HG03159 (cell line): Measurements from ENCODE around the gene EFHC2.

Experiments used
- ATAC-seq: cut with Tn5 transposase; IDR thresholded peaks from one replicate; pipeline ENCODE4 v1.9.1; 2021; ENCODE audit warnings: mild to moderate bottlenecking, moderate library complexity; ENCODE audit not compliant: unreplicated experiment

EFHC2 gene

DNA sequence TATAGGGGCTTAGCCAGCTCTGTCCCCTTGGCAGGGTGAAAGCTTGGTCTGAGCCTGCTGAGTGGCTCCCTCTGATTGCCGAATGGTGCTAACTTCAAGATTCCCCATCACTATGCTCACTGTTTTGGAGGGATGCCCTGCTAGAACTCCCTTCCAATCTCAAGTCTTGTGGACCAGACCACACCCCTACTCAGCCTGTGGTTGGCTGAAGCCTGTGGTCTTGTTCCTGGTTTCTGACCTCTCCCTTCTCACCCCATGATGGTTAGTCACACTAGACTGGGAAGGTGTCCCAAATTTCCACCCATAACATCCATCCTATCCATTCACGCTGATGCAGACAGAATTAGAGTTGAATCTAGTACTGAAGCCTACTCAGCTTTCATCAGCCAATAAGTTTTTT is 185.6 kb downstream of the EFHC2 start:
- ATAC-seq: no peak

- no peak for ATAC-seq
Measured at GRCh38 chrX:44157283-44157682, 186.2 kb downstream of the EFHC2 start.

- no peak for ATAC-seq
Measured at GRCh38 chrX:44156726-44157125, 186.7 kb downstream of the EFHC2 start.

- ATAC-seq: no peak
Measured at GRCh38 chrX:44155126-44155525, 188.3 kb downstream of the EFHC2 start.

DNA sequence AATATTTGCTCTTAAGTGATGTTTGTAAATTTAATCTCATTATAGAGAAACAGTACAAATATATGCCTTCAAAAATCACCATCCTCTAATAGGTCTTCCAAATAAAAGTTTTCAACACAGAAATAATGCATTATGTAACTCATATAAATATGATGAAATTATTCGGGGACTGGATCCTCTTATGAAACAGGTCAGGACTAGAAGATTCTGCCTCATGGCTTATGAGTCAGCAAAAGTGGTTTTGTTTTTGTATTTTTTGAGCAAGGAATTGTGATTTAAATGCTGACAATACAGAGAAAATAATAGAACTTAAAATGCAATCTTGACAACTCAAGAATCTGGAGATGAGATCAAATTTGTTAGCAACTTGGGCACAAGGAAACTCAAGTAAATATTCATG is 190.6 kb downstream of the EFHC2 start:
- ATAC-seq: no peak

DNA sequence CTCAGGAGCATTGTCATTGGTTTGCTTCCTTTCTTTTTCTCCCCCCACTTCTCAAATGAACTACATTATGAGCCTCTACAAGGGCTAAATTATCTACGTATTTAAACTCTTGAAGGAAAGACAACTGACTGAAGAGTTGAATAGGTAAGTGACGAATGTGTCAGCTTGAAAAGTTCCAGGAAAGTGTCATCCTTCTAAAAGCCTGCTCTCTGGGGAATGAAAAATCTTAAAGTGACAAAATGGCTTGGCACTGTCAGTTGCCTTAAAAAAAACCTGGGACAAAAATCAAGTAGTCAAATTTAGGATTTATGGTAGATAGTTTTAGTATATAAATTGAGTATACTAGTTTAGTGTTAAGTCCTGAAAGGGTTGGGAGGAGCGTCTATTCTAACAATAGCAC is 196.3 kb downstream of the EFHC2 start:
- ATAC-seq: no peak

DNA sequence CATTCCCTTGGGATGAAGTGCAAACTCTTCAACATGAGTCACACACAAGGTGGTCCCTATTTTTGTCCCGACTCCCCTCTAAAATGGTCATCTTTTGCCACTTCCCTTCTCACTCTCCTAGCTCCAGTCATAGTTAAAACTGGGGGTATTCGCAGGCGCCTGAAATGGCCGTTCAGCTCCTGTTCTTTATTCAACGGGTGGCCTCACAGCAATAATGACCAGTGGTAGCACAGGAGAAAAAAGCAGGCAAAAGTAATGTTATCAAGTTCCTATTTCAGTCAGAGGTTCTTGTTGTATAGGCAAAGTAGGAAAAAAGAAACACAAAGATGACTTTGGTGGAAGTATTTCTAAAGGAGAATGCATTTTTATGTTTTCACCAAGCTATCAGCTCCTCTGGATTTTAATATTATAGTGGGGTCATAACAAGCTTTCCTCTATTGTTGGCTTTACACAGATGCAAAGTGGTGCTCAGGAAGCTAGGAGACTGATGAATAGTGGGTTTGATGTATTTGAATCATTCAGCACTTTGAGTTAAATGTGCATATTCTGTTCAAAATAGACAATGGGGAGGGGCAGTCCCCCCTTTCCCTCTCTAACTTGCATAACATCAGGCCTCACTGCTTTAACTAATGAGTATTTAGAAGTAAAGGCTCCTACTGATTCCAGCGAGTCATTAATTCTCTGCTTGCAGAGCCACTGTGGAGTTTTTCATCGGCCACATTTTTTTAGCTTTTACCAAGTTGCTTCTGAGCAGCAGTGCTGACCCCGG is 199.1 kb downstream of the EFHC2 start:
- ATAC-seq: no peak

DNA sequence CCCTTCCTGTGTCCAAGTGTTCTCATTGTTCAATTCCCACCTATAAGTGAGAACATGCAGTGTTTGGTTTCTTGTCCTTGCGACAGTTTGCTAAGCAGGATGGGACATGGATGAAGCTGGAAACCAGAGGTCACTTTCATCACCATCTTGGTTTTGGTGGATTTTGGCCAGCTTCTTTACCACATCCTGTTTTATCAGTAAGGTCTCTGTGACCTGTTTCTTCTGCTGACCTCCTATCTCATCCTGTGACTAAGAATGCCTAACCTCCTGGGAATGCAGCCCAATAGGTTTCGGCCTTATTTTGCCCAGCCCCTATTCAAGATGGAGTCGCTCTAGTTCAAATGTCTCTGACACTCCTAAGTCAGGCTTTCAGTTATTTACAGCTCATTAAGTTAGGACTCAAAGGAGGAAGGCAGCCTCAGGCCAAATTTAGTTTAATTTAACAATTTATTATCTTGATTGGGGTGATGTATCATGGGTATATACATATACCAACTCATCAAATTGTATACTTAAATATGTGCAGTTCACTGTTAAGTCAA is 200.3 kb downstream of the EFHC2 start:
- ATAC-seq: no peak

- no peak for ATAC-seq
Measured at GRCh38 chrX:44130189-44130588, 213.3 kb downstream of the EFHC2 start.

DNA sequence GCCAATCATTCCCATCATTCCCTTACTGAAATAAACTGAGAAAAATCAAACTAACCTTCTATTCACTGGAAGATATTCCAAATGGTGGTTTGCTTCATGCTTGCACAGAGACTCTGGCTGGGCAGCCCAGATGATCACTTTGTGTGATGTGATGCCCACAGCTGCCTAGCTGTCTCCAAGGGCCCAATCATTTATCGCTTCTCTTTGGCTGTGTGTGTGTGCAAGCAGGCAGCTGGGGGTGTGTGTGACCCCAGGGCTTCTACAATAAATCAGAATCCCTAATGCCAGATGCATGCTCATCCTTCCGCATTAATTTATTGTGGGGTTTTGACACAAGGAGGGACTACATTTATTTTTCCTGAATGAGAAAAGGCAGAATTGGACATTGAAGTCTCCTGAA is 230.1 kb downstream of the EFHC2 start:
- ATAC-seq: no peak

GRCh38 chrX:44106864-44107263 is 236.6 kb downstream of the EFHC2 start:
- no peak for ATAC-seq

- ATAC-seq: no peak
Measured at GRCh38 chrX:44105228-44105913, 238.1 kb downstream of the EFHC2 start.

DNA sequence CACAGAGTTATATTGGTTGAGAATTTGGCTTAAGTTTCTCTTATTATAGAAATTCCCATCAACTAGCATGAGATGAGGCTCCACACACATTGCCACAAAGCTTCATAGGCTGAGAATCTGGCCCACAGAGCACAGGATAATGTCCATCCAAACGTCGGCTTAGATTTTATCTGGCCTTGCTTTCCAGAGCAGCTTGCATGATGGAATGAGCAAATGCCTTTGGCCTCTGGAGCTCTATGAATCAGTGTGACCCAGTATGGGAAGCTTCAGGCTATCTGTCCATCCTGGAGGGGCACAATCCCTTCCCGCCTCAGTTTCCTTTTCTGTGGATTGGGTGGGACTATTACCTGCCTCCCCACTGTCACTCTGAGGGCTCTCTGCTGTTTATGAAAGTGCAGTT is 238.8 kb downstream of the EFHC2 start:
- ATAC-seq: no peak

GRCh38 chrX:44101281-44101680 is 242.2 kb downstream of the EFHC2 start:
- ATAC-seq: no peak

- ATAC-seq: no peak
Measured at GRCh38 chrX:44099366-44099765, 244.1 kb downstream of the EFHC2 start.
